ENCODE measurements around the gene THSD4.

THSD4 gene

DNA sequence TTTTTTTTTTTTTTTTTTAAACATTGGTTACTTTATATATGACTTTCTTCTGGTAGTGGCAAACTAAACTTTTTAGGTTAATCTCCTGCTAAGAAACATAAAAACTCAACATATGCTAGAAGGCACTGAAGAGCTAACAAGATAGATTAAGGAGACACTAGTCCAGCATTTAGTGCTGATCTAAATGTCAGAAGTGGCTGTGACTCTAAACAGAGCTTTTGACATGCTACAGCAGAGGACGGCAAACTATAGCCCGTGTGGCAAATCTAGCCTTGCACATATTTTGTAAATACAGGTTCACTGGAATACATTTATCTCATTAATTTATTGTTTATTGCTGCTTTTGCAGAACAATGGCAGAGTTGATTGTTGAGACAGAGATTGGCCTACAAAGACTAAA lies 715.7 kb downstream of the THSD4 start:
- Histone ChIP-seq H2BK5ac (ENCODE audit: low read depth, low read length, poor library complexity, severe bottlenecking) (no peak overlapping the region), H3K36me3 (ENCODE audit: control insufficient read depth in 1 of 2, insufficient read depth in 2 of 2, low read depth in 1 of 2, low read length in 2 of 2) (peaks cover 18 to 55% of the 10 kb centered on the region in 2 experiments), H4K8ac (ENCODE audit: low read length) (no peak overlapping the region), H3K79me1 (replicated peaks; ENCODE audit: low read length, poor library complexity, severe bottlenecking) (peaks cover 1% of the 10 kb centered on the region), H4K91ac (ENCODE audit: low read length) (no peak overlapping the region), H3K4me3 (ENCODE audit: insufficient read depth in 1 of 2, low read depth in 1 of 2, low read length in 2 of 2) (no peak overlapping the region), H3K18ac (ENCODE audit: low read depth in 1 of 2, low read length in 2 of 2) (no peak overlapping the region), H3K27ac (ENCODE audit: low read length, poor library complexity, severe bottlenecking) (no peak overlapping the region), H3K4me1 (ENCODE audit: control insufficient read depth, insufficient read depth, low read depth, low read length) (no peaks in the 10 kb centered on the region), H3K23ac (ENCODE audit: low read length in 2 of 2) (no peak overlapping the region), H3K14ac (ENCODE audit: low read length in 2 of 2) (no peak overlapping the region), H2BK12ac (ENCODE audit: low read length in 2 of 2) (no peak overlapping the region), H2AFZ (ENCODE audit: low read depth, low read length) (no peak overlapping the region), H3K27me3 (ENCODE audit: control insufficient read depth in 1 of 2, insufficient read depth in 1 of 2, low read length in 2 of 2) (no peaks in the 10 kb centered on the region), H3K9me3 (ENCODE audit: control insufficient read depth, low read length) (peaks cover 37% of the 10 kb centered on the region), H3K4me2 (ENCODE audit: low read length, poor library complexity, severe bottlenecking) (no peak overlapping the region), H3K9ac (ENCODE audit: low read length) (no peak overlapping the region), H2BK15ac (ENCODE audit: low read depth, poor library complexity, severe bottlenecking) (no peak overlapping the region), H3K4ac (ENCODE audit: low read depth in 1 of 2, low read length in 2 of 2) (no peak overlapping the region), H2BK120ac (ENCODE audit: low read depth, low read length) (no peak overlapping the region), H2AK5ac (ENCODE audit: low read length, severe bottlenecking) (no peak overlapping the region)
- DNase-seq = no peak
- no CpG with 5 or more reads among the region's 2 CpGs for WGBS
